GM12891 (cell line): ENCODE measurements around the gene ZNF438.

Experiments
- POLR2A ChIP-seq: IDR thresholded peaks from 2 replicates; pipeline ENCODE4 v1.6.1; 2011; ENCODE audit warnings: low read depth, low read length, control low read depth
- POLR2AphosphoS5 ChIP-seq: IDR thresholded peaks from 2 replicates; pipeline ENCODE4 v1.6.1; 2011; ENCODE audit warnings: low read depth, low read length, control low read depth
- TAF1 ChIP-seq: IDR thresholded peaks from 2 replicates; pipeline ENCODE4 v1.6.1; 2011; ENCODE audit warnings: low read depth, low read length, control low read depth

- TF ChIP-seq TAF1 (no peak), POLR2A (no peak), POLR2AphosphoS5 (no peak)
These were observed 169.2 kb downstream of the ZNF438 start for GRCh38 chr10:30862486-30862885.
